D721Med (cell line): ENCODE results near the gene N4BP2L2.

Source experiments
- DNase-seq: peaks from one replicate; pipeline ENCODE4 v3.0.0; 2011; ENCODE audit warnings: low spot score; ENCODE audit not compliant: insufficient read length
- FAIRE-seq: peaks from 2 replicates; lab custom pipeline; 2011; peaks lifted over from hg19 to GRCh38; lab: Jason Lieb, UNC
- TF ChIP-seq, protein P1 (sequence below): IDR thresholded peaks from 2 replicates; pipeline ENCODE4 v1.5.1; 2012; ENCODE audit warnings: mild to moderate bottlenecking, control low read depth; ENCODE audit not compliant: insufficient read depth; ENCODE audit errors: missing control alignments

N4BP2L2 gene

GRCh38 chr13:32495429-32495828 is 43.2 kb downstream of the N4BP2L2 start:
- TF ChIP-seq, protein P1, sequence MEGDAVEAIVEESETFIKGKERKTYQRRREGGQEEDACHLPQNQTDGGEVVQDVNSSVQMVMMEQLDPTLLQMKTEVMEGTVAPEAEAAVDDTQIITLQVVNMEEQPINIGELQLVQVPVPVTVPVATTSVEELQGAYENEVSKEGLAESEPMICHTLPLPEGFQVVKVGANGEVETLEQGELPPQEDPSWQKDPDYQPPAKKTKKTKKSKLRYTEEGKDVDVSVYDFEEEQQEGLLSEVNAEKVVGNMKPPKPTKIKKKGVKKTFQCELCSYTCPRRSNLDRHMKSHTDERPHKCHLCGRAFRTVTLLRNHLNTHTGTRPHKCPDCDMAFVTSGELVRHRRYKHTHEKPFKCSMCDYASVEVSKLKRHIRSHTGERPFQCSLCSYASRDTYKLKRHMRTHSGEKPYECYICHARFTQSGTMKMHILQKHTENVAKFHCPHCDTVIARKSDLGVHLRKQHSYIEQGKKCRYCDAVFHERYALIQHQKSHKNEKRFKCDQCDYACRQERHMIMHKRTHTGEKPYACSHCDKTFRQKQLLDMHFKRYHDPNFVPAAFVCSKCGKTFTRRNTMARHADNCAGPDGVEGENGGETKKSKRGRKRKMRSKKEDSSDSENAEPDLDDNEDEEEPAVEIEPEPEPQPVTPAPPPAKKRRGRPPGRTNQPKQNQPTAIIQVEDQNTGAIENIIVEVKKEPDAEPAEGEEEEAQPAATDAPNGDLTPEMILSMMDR = no peak
- FAIRE-seq (no peak), DNase-seq (no peak)

GRCh38 chr13:32491028-32491427 is 47.6 kb downstream of the N4BP2L2 start:
- TF ChIP-seq, protein P1 = no peak
- no peak for DNase-seq

GRCh38 chr13:32476892-32477291 is 61.7 kb downstream of the N4BP2L2 start:
- TF ChIP-seq, protein P1 = no peak
- FAIRE-seq = no peak
- no peak for DNase-seq

More at GRCh38 chr13:32491028-32491427, 47.6 kb downstream of the N4BP2L2 start:
- FAIRE-seq = no peak

DNA sequence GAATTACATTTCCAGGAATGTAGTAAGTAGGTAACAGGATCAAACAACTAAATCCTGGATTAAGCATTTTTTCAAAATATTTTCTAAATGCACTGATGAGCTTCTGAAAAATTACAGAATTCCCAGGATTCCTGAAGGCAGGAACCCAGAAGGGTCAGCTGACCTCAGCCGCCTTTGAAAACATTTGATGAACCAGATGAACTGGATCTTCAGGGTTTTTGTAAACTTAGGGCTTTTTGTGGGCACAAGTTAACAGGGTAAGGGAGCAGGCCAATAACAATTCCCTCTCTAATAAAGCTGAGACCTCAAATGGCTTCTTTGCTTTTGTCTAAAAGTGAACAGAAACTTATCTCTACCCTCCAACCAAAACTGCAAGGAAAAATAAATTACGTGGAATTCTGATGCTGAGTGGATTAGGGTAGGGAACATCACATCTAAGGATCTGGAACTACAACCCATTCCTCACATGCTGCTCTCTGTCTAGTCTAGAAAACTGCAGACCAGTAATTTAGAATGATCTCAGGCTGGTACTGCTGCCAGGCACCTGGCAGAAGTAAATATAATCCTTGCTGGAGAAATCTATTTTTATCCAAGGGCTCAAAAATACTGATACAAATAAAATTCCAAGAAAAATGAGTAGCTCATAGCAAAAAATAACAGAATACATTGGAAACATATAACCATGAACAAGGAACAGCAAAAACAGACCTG is 62.4 kb downstream of the N4BP2L2 start:
- TF ChIP-seq, protein P1 = no peak
- DNase-seq (no peak), FAIRE-seq (no peak)

DNA sequence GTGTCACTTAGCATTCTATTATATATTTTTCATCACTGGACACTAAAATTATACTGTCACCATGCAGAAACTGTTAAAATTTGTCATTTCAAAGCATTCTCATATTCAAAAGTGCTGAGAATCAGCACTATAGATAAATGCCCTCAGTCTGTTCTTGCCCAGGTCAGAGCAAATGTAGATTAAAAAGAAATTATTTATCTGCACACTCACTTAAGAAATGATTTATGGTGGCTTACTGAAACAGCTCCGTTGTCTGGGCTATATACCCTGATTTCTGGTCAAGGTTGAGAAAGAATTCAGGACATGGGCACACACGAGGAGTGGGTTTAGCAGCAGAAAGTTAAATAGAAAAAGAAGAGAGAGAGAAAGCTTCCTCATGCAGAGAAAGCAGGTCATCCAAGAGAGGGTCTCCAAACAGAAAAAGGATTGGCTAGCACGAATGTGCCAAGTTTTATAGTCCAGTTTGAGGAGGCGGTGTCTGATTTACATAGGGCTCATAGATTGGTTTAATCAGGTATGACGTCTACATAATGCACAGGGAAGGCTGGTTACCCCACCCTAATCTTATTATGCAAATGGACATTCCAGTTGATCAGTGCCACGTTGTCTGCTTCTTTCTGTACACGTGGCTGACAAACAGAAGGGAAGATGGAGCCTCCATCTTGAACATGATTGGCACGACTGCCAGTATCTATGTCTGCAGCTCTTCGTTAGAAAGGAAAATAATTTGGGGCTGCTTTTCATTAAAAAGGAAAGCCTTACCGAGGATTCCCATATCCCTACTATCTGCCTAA is 63.4 kb downstream of the N4BP2L2 start:
- FAIRE-seq = no peak
- TF ChIP-seq, protein P1 = no peak
- DNase-seq = no peak

DNA sequence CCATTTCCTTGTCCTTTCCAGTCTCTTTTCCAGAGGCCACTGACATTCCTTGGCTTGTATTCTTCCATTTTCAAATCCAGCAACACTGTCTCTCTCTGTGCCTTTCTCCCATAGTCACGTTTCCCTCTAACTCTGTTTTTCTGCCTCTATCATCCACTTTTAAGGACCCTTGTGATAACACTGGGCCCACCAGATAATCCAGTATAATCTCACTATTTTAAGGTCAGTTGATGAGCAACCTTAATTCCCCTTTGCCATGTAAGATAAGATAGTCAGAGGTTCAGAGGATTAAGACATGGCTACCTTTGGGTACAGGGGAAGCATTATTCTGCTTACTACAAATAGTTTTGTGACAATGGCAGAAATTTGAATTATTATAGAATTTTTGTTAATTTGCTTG is 64.9 kb downstream of the N4BP2L2 start:
- DNase-seq = no peak
- FAIRE-seq = no peak

More for the DNA sequence above, 64.9 kb downstream of the N4BP2L2 start:
- TF ChIP-seq, protein P1 = no peak
